Measurements from ENCODE around the gene TRIM77.
"Not testable (repeated sequence)": the region's sequence is repeated elsewhere in the genome, so short reads cannot be mapped to it uniquely, and the experiment has no call there.

The TRIM77 gene

GRCh38 chr11:89737116-89737515 is 27.0 kb downstream of the TRIM77 start:
- no peak for TF ChIP-seq CTCF (IDR thresholded peaks at IDR 0.05; ENCODE audit: extremely low read depth, insufficient read depth, missing control alignments)
- DNase-seq (ENCODE audit: low spot score): no peak
- in situ Hi-C loops (cut with MboI; ENCODE audit: low pct_unique_long_range_greater_than_20kb, low sequenced_read_pairs, unreplicated experiment): no loop called here

GRCh38 chr11:89741406-89741805 is 31.3 kb downstream of the TRIM77 start:
- in situ Hi-C loops (cut with MboI; ENCODE audit: low pct_unique_long_range_greater_than_20kb, low sequenced_read_pairs, unreplicated experiment); DNase-seq (ENCODE audit: low spot score): not testable (repeated sequence)

- DNase-seq (ENCODE audit: low spot score); in situ Hi-C loops (cut with MboI; ENCODE audit: low pct_unique_long_range_greater_than_20kb, low sequenced_read_pairs, unreplicated experiment): not testable (repeated sequence)
Measured at GRCh38 chr11:89744158-89744557, 34.1 kb downstream of the TRIM77 start.

- in situ Hi-C loops (cut with MboI; ENCODE audit: low pct_unique_long_range_greater_than_20kb, low sequenced_read_pairs, unreplicated experiment); DNase-seq (ENCODE audit: low spot score): not testable (repeated sequence)
Measured at GRCh38 chr11:89750822-89751221, 40.7 kb downstream of the TRIM77 start.

Measured in GM13977 (cell line).